GM21360 (cell line): ENCODE results near the gene KIF5A.
A peak's percentile ranks its signal among the peaks of the same experiment; 100 is the strongest.
"Not testable (repeated sequence)": the region's sequence is repeated elsewhere in the genome, so short reads cannot be mapped to it uniquely, and the experiment has no call there.

Source experiments
- ATAC-seq: cut with Tn5 transposase; IDR thresholded peaks from one replicate; pipeline ENCODE4 v1.9.1; 2021; ENCODE audit warnings: mild to moderate bottlenecking, moderate library complexity; ENCODE audit not compliant: unreplicated experiment

Gene KIF5A

DNA sequence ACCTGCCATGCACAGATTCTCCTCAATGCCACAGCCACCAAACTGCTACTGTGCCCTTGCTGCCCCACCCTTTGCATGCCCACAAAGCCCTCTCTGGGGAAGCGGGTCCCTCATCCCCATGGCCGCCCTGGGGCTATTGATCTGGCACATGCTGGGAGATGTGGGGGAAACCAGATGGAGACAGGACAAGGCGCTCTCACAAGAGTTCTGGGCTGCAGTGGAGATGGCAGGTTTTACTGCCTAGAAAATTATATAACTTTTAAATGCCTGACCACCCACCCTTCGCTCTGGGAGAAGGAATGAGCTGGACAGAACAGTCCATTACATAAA lies 30.6 kb downstream of the KIF5A start:
- no peak for ATAC-seq

DNA sequence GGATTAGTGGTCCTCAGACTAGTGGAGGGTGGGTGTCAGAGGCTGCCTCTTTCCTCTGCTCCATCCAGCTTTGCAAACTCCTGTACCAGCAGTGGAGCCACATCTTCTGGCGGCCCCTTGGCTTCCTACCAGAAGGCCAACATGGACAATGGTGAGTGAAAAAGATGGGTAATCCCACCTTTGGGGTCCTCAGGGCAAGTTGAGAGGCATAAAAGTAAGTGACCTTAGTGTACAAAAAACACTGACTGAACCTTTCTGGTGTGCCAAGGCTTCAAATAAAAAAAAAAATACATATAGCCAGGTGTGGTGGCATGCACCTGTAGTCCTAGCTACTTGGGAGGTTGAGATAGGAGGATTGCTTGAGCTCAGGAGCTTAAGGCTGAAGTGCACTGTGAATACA lies 32.0 kb downstream of the KIF5A start:
- ATAC-seq, result no peak

DNA sequence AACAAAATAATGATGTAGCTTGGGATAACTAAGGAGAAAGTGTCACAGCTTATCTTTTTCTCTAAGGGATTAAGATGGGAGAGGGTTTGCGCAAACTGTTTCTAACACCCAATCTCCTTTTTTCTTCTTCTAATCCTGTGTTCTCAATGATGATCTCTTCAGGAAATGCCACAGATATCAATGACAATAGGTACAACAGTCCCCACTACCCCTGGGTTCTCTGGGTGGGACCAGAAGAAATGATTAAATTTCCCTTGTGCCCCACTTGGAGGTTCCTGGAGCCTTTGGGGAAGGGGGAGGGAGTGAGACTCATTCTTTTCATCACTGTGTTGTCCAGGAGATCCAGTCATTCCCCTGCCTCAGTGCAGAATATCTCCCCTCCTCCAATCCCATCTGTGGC lies 32.6 kb downstream of the KIF5A start:
- ATAC-seq, result no peak

DNA sequence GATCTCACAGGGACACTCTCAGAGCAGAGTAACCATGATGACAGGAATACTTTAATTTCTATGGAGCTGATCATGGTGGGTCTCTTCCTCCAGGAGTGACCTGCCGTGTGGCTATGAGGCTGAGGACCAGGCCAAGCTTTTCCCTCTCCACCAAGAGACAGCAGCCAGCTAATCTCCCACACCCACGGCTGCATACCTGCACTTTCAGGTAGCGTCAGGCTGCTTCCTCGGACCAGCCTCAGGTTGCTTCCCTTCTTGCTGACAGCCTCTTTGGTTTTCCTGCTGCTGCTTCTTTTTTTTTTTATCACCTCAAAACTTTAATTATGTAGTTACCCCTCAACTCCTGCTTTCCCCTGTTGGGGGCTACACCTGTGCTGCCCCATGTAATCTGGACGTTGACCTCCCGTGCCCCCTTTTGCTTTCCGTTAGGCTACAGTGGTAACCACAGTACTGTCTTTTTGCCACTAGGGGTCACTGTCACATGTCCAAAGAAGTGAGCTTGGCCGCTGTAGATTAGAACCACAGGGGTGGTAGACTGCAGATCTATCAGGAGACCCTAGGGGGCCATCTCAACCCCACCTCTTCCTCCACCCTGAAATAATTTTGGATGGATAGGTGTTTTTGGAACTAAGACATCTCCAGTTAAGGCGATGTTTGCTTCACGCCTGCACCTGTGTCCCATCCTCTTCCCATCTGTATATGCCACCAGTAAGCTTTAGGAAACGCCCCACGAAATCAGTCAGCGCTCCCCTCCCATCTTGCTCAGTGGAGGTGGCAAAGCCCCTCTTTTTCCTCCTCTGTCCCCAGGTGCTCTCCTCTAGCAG lies 33.4 kb downstream of the KIF5A start:
- peak; percentile 95 for ATAC-seq

- no peak for ATAC-seq
These were observed 34.2 kb downstream of the KIF5A start for GRCh38 chr12:57584050-57584449.

GRCh38 chr12:57584690-57585089 lies 34.8 kb downstream of the KIF5A start:
- no peak for ATAC-seq

DNA sequence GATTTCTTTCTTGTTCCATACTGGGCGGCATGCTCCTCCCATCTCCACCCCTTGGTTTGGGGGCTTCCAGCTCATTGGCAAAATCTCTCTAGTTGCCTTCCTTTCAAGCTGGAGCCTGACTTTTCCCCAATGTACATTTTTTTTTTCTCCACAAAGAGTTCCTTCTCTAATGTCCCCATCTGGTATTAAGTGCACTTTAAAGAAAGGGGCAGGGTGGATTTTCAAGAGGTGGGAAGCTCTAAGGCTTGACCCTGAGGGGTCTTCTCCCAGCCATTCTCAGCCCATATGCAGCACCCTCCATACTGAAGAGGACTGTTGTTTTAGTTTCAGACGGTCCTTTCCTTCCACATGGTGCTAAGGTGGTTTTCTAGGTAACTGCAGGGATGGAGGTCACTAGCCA lies 35.3 kb downstream of the KIF5A start:
- ATAC-seq, result no peak

DNA sequence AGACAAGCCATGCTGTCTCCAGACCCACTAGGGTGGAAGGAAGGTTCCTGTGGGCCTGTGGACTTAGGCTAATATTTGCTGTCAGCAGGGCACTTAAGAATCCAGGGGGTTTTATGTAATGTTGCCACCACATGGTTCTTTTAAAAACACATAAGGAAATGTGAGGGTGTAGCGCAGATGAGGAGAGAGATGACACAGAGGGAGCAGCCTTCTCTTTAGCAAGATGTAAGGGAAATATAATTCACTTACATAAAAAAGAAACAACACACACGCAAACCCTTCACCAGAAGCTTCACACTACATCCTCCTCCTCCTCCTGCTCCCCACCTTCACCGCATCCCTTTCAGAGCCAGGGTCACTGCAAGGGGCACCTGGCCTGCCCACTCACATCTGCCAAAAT lies 36.3 kb downstream of the KIF5A start:
- no peak for ATAC-seq

- no peak for ATAC-seq
These were observed 37.1 kb downstream of the KIF5A start for GRCh38 chr12:57586832-57587429.

GRCh38 chr12:57588951-57589610 lies 39.2 kb downstream of the KIF5A start:
- ATAC-seq, result not testable (repeated sequence)

DNA sequence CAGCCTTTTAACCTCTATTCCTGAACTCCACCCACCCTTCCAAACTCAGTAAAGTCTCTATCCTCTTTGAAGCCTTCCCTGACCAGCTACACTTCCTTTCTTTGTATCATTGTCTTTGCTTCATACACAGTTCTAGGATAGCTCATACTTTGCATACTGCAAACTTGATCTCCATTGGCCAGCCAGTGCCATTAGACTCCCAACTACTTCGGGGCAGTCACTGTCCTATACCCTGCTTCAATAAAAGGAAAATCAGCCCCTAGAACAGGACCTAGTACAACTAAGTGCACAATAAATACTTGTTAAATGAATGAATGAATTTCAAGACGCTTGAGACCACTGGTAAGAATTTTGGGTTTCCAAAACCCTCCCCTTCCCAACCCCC lies 40.6 kb downstream of the KIF5A start:
- ATAC-seq, result no peak

GRCh38 chr12:57590864-57591781 lies 41.3 kb downstream of the KIF5A start, which contains the start of gene PIP4K2C:
PIP4K2C (plus strand) TSS chr12:57591192; CDS start chr12:57591290, 98 bp downstream.
- peak; percentile 93 for ATAC-seq

- ATAC-seq, result no peak
These were observed 42.0 kb downstream of the KIF5A start for GRCh38 chr12:57591782-57592325.

GRCh38 chr12:57592551-57593165 lies 42.8 kb downstream of the KIF5A start:
- ATAC-seq, result no peak

GRCh38 chr12:57593187-57593586 lies 43.3 kb downstream of the KIF5A start:
- ATAC-seq, result no peak

DNA sequence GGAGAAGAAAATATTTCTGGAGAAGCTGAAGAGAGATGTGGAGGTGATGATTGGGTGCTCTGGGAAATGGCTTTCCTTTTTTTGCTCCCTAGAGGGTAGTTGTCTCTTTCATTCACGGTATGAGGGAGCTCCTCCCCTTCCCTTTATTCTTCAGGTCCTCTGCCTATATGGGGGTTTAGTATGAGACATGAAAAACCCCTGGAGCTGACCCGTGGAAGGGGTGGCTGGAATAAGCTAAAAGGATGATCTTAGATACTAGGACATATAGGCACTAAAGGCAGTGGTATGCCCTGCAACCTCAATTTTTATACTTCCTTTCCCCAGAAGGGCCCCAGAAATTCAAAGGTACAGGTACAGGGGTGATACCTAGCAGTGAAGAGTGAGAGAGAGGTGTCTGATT lies 50.6 kb downstream of the KIF5A start:
- ATAC-seq, result no peak

DNA sequence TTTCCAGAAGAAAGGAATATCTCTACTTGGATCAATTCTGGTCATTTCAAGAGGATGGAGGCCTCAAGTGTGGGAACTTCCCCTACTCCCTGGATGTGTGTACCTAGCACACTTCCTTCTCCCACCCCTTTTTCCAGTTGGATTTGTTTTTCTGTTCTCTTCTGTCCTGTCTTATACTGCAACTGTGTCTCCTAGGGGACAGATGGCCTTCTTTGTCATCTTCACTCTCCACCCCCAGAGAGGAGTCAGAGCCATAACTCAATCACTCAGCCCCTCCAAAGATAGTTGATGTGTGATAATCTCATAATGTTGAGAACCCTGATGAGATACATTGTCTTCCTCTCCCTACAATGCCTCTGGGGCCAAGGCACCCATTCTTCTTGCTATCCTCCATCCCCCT lies 52.7 kb downstream of the KIF5A start:
- no peak for ATAC-seq

DNA sequence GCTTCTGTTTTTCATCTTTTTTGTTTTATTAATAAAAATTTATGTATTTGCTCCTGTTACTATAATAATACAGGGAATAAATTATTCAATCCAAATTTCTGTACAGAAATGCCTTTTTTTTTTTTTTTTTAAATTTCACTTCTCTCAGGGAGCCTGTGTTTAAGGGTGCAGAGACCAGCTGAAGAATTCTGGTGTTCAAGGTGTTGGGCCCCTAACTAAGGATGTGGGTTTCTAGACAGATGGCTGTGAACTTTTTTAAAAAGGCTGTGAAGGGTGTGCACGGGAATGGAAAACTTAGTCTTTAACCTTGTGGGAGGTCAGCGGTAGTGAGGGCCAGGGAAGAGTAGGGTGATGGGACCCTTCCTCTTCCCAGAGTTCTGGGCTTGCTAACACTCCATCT lies 53.5 kb downstream of the KIF5A start:
- ATAC-seq, result no peak

GRCh38 chr12:57603815-57604453 lies 54.1 kb downstream of the KIF5A start:
- ATAC-seq, result no peak

GRCh38 chr12:57604454-57604991 lies 54.7 kb downstream of the KIF5A start, which contains the start of gene DTX3:
DTX3 (plus strand) TSS chr12:57604824; CDS start chr12:57606518, 1,694 bp downstream.
- ATAC-seq, result no peak
